OCI-LY7 (cell line): ENCODE data around the gene ADAMTS13. TPM values are rescaled to one million over a fixed set of nuclear protein-coding genes. Genes with fewer than 3 reads are reported as not detected.

Experiments
- BruUV-seq: library from RNA; stranded (reverse); fragments of 400-500 nt; replicated peaks from 2 replicates; lab custom pipeline; 2021; lab: Mats Ljungman, UMichigan
- CTCF ChIA-PET: fragments of 300-600 bp; sonication (Branson Sonifier 250); formaldehyde crosslinking; loops from one replicate; lab custom pipeline; 2022; ENCODE audit warnings: antibody characterized with exemption; ENCODE audit not compliant: unreplicated experiment; lab: Charles Lee
- POLR2A ChIA-PET: fragments of 300-600 bp; sonication (Branson Sonifier 250); formaldehyde crosslinking; loops from one replicate; lab custom pipeline; 2022; ENCODE audit warnings: antibody characterized with exemption; lab: Charles Lee
- DNase-seq: peaks from one replicate; pipeline ENCODE4 v3.0.0-alpha.2; 2015; ENCODE audit warnings: low spot score
- H2AFZ ChIP-seq: fragments of 200-600 bp; sonication (generic), shearing (Covaris generic); 2 replicates; pipeline ENCODE4 v1.6.1; 2014; ENCODE audit warnings: mild to moderate bottlenecking, antibody characterized with exemption, low read length, moderate library complexity
- H3K27ac ChIP-seq: fragments of 200-600 bp; sonication (generic); 2 replicates; pipeline ENCODE4 v1.5.1; 2014; ENCODE audit warnings: mixed run types, low read depth, mild to moderate bottlenecking, moderate library complexity, low read length, inconsistent platforms; ENCODE audit not compliant: poor library complexity, severe bottlenecking
- H3K36me3 ChIP-seq: fragments of 200-600 bp; sonication (generic); 2 replicates; pipeline ENCODE4 v1.6.1; 2014; ENCODE audit warnings: mild to moderate bottlenecking, antibody characterized with exemption, low read length, moderate library complexity, mixed read lengths; ENCODE audit not compliant: insufficient read depth
- H3K4me1 ChIP-seq: fragments of 200-600 bp; sonication (generic); 2 replicates; pipeline ENCODE4 v1.5.1; 2014; ENCODE audit warnings: mild to moderate bottlenecking, low read length; ENCODE audit not compliant: insufficient read depth, poor library complexity, severe bottlenecking
- H3K4me2 ChIP-seq: fragments of 200-600 bp; sonication (generic); 2 replicates; pipeline ENCODE4 v1.6.1; 2014; ENCODE audit warnings: mild to moderate bottlenecking, low read length
- H3K4me3 ChIP-seq: fragments of 200-600 bp; sonication (generic); 2 replicates; pipeline ENCODE4 v1.5.1; 2014; ENCODE audit warnings: mild to moderate bottlenecking, low read depth, low read length; ENCODE audit not compliant: poor library complexity, severe bottlenecking
- H3K79me2 ChIP-seq: fragments of 200-600 bp; sonication (generic); 2 replicates; pipeline ENCODE4 v1.6.1; 2016; ENCODE audit warnings: low read depth, mild to moderate bottlenecking, low read length, moderate library complexity, mixed read lengths; ENCODE audit not compliant: insufficient read depth
- H3K9me2 ChIP-seq: fragments of 200-600 bp; sonication (generic); 2 replicates; pipeline ENCODE4 v1.6.1; 2016; ENCODE audit warnings: mild to moderate bottlenecking, low read length, mixed read lengths; ENCODE audit not compliant: insufficient read depth
- H3K9me3 ChIP-seq: fragments of 200-600 bp; sonication (generic); 2 replicates; pipeline ENCODE4 v1.6.1; 2014; ENCODE audit warnings: mild to moderate bottlenecking, mixed run types, low read length, mixed read lengths
- H4K20me1 ChIP-seq: fragments of 200-600 bp; sonication (generic); 2 replicates; pipeline ENCODE4 v1.6.1; 2014; ENCODE audit warnings: mild to moderate bottlenecking, antibody characterized with exemption, low read length, moderate library complexity, mixed read lengths; ENCODE audit not compliant: insufficient read depth
- CTCF ChIP-seq: fragments of 200-600 bp; sonication (generic); conservative IDR thresholded peaks from 2 replicates; pipeline ENCODE4 v1.5.1; 2014; ENCODE audit warnings: mild to moderate bottlenecking, antibody characterized with exemption, low read length, moderate library complexity, mixed read lengths
- EZH2phosphoT487 ChIP-seq: fragments of 200-600 bp; sonication (generic); IDR thresholded peaks from 2 replicates; pipeline ENCODE4 v1.6.1; 2018; ENCODE audit warnings: low read depth, borderline replicate concordance, mild to moderate bottlenecking, mixed run types, antibody characterized with exemption, low read length, moderate library complexity, mixed read lengths
- intact Hi-C: fragments of 100-400 bp; cut with micrococcal nuclease; formaldehyde crosslinking; loops from one replicate; pipeline ENCODE4 v1.10.0; 2022; ENCODE audit not compliant: unreplicated experiment
- total RNA-seq, 2 experiments: library from RNA; depleted of rRNA in 1 of 2; stranded (reverse); fragments of >200 nt in 1 of 2; shearing (Covaris generic) in 1 of 2; gene quantifications; 2 replicates each; pipeline ENCODE4 v1.2.3, GENCODE V29; 2014 to 2022

Gene ADAMTS13
- total RNA-seq, 2 experiments from 2014 or later, result 6.2 to 18.1 TPM

GRCh38 chr9:133428617-133429101 lies 6.5 kb downstream of the ADAMTS13 start:
- TF ChIP-seq EZH2phosphoT487 (no peak), CTCF (no peak)
- no peak for DNase-seq
- ChIA-PET POLR2A (no interaction called here), CTCF (no interaction called here)
- Histone ChIP-seq H3K9me3 (no peaks in the 10 kb centered on the region), H4K20me1 (no peaks in the 10 kb centered on the region), H3K4me3 (no peak overlapping the region), H3K27ac (no peak overlapping the region), H2AFZ (no peak overlapping the region), H3K36me3 (no peaks in the 10 kb centered on the region), H3K79me2 (no peaks in the 10 kb centered on the region), H3K9me2 (no peaks in the 10 kb centered on the region), H3K4me2 (no peak overlapping the region), H3K4me1 (no peaks in the 10 kb centered on the region)
- no TSS peak for BruUV-seq
- intact Hi-C loops, result no loop called here

GRCh38 chr9:133429214-133429613 lies 7.0 kb downstream of the ADAMTS13 start:
- Histone ChIP-seq H3K9me2 (no peaks in the 10 kb centered on the region), H3K4me3 (no peak overlapping the region), H3K27ac (no peak overlapping the region), H3K79me2 (no peaks in the 10 kb centered on the region), H3K4me1 (no peaks in the 10 kb centered on the region), H4K20me1 (no peaks in the 10 kb centered on the region), H2AFZ (no peak overlapping the region), H3K36me3 (no peaks in the 10 kb centered on the region), H3K9me3 (no peaks in the 10 kb centered on the region), H3K4me2 (no peak overlapping the region)
- intact Hi-C loops, result no loop called here
- BruUV-seq, result no TSS peak
- no peak for DNase-seq
- POLR2A ChIA-PET, result no interaction called here
- CTCF ChIA-PET, result no interaction called here
- TF ChIP-seq EZH2phosphoT487 (no peak), CTCF (no peak)

DNA sequence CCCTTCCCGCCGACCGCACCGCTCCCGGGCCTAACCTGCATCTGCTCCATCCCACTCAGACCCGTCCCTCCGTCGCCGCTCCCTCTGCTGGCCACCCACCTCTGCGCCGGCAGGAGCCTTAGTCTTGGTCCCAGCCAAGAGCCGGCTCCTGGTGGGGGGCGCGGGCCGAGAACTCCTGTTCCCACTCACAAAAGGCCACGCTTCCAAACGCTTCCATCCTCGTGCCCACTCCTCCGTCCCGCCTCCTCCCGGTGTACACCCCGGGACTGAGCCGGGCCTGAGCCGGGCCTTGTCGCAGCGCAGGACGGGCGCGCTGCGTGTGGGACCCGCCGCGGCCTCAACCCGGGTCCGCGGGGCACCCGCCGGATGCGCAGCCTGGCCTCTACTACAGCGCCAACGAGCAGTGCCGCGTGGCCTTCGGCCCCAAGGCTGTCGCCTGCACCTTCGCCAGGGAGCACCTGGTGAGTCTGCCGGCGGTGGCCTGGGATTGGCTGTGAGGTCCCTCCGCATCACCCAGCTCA lies 7.5 kb downstream of the ADAMTS13 start:
- CTCF ChIA-PET, result no interaction called here
- TF ChIP-seq CTCF (no peak), EZH2phosphoT487 (no peak)
- no peak for DNase-seq

More for the DNA sequence above, 7.5 kb downstream of the ADAMTS13 start:
- Histone ChIP-seq H2AFZ (no peak overlapping the region), H4K20me1 (no peaks in the 10 kb centered on the region), H3K9me3 (no peaks in the 10 kb centered on the region), H3K79me2 (no peaks in the 10 kb centered on the region), H3K9me2 (no peaks in the 10 kb centered on the region), H3K27ac (no peak overlapping the region), H3K36me3 (no peaks in the 10 kb centered on the region), H3K4me1 (no peaks in the 10 kb centered on the region), H3K4me3 (no peak overlapping the region), H3K4me2 (no peak overlapping the region)
- intact Hi-C loops, result no loop called here
- POLR2A ChIA-PET, result no interaction called here
- no TSS peak for BruUV-seq
